ENCODE measurements around the gene OTC. TPM values are rescaled to one million over a fixed set of nuclear protein-coding genes. Genes with fewer than 3 reads are reported as not detected.

OTC gene
- 1 to 10 TPM in 1 of 6 donors, under 1 TPM in 2, not detected in 3; 0.69 to 2.5 (median 0.76) TPM for total RNA-seq

- H3K9me3 ChIP-seq = no peaks in the 10 kb centered on the region
- H3K27ac ChIP-seq = no peak within 1 kb of the TSS
- TF ChIP-seq CTCF (IDR thresholded peaks at IDR 0.05) (no peak), EP300 (IDR thresholded peaks at IDR 0.05) (no peak), POLR2A (IDR thresholded peaks at IDR 0.05) (no peak), POLR2AphosphoS5 (IDR thresholded peaks at IDR 0.05) (no peak)
- DNase-seq = no peak
- no peaks in the 10 kb centered on the region for H3K4me1 ChIP-seq
- H3K4me3 ChIP-seq = no peak within 1 kb of the TSS
- no peak for ATAC-seq (ENCODE audit: low FRiP score in 2 of 2)
- no peaks in the 10 kb centered on the region for H3K36me3 ChIP-seq
- H3K27me3 ChIP-seq = no peaks in the 10 kb centered on the region
- WGBS, 2 donors = 70 to 94% methylated on average over 4 of the region's 4 CpGs
Measured at GRCh38 chrX:38352362-38352761, at the start of gene OTC. TSS of gene OTC (plus strand) at chrX:38352604. CDS start at chrX:38352697, 93 bp downstream.

GRCh38 chrX:38304010-38304409 lies 48.4 kb upstream of the OTC start:
- DNase-seq (no peak), ATAC-seq (ENCODE audit: low FRiP score in 2 of 2) (no peak)
- TF ChIP-seq POLR2AphosphoS5 (IDR thresholded peaks at IDR 0.05) = no peak
- no peak for TF ChIP-seq CTCF (IDR thresholded peaks at IDR 0.05)
- no peak for TF ChIP-seq EP300 (IDR thresholded peaks at IDR 0.05)
- no peak for TF ChIP-seq POLR2A (IDR thresholded peaks at IDR 0.05)
- H3K9me3 ChIP-seq = no peaks in the 10 kb centered on the region
- no peaks in the 10 kb centered on the region for H3K4me1 ChIP-seq
- peaks cover 0 to 7% (median 2%) of the 10 kb centered on the region in 4 donors for H3K36me3 ChIP-seq
- no peak overlapping the region for H3K27ac ChIP-seq
- WGBS, 2 donors = 45 to 72% methylated on average over 4 of the region's 4 CpGs
- no peak overlapping the region for H3K4me3 ChIP-seq
- no peaks in the 10 kb centered on the region for H3K27me3 ChIP-seq

- Histone ChIP-seq H3K9me3 (no peaks in the 10 kb centered on the region), H3K27me3 (no peaks in the 10 kb centered on the region), H3K27ac (peak overlapping the region in 2 of 4 donors; percentile 32 to 69), H3K4me1 (no peaks in the 10 kb centered on the region), H3K36me3 (peaks cover 0 to 12% (median 0%) of the 10 kb centered on the region in 4 donors), H3K4me3 (no peak overlapping the region)
- no peak for DNase-seq
- no peak for ATAC-seq (ENCODE audit: low FRiP score in 2 of 2)
- peak in 1 of 4 donors; percentile 20 for TF ChIP-seq POLR2A (IDR thresholded peaks at IDR 0.05)
- TF ChIP-seq EP300 (IDR thresholded peaks at IDR 0.05) = peak; percentile 76 to 95 (median 85)
- TF ChIP-seq CTCF (IDR thresholded peaks at IDR 0.05) = peak in 2 of 6 experiments; percentile 11 to 21
- TF ChIP-seq POLR2AphosphoS5 (IDR thresholded peaks at IDR 0.05) = peak in 1 of 2 donors; percentile 81
- 41 to 71% methylated on average over 3 of the region's 3 CpGs for WGBS, 2 donors
Measured at GRCh38 chrX:38305971-38306370, 46.4 kb upstream of the OTC start.

GRCh38 chrX:38311743-38312142 lies 40.7 kb upstream of the OTC start:
- Histone ChIP-seq H3K4me3 (no peak overlapping the region), H3K4me1 (no peaks in the 10 kb centered on the region), H3K9me3 (no peaks in the 10 kb centered on the region), H3K27ac (no peak overlapping the region), H3K27me3 (no peaks in the 10 kb centered on the region), H3K36me3 (peaks cover 0 to 21% (median 0%) of the 10 kb centered on the region in 4 donors)
- DNase-seq (no peak), ATAC-seq (ENCODE audit: low FRiP score in 2 of 2) (no peak)
- TF ChIP-seq EP300 (IDR thresholded peaks at IDR 0.05) = no peak
- TF ChIP-seq POLR2AphosphoS5 (IDR thresholded peaks at IDR 0.05) = no peak
- TF ChIP-seq POLR2A (IDR thresholded peaks at IDR 0.05) = no peak
- no peak for TF ChIP-seq CTCF (IDR thresholded peaks at IDR 0.05)
- WGBS, 2 donors = 82 to 89% methylated on average over 2 of the region's 2 CpGs

- no peaks in the 10 kb centered on the region for H3K4me1 ChIP-seq
- peaks cover 0 to 25% (median 0%) of the 10 kb centered on the region in 4 donors for H3K36me3 ChIP-seq
- no peak for TF ChIP-seq POLR2AphosphoS5 (IDR thresholded peaks at IDR 0.05)
- TF ChIP-seq CTCF (IDR thresholded peaks at IDR 0.05) = no peak
- TF ChIP-seq POLR2A (IDR thresholded peaks at IDR 0.05) = no peak
- no peak for TF ChIP-seq EP300 (IDR thresholded peaks at IDR 0.05)
- H3K4me3 ChIP-seq = no peak overlapping the region
- H3K27ac ChIP-seq = no peak overlapping the region
- H3K9me3 ChIP-seq = no peaks in the 10 kb centered on the region
- no peak for DNase-seq
- no peak for ATAC-seq (ENCODE audit: low FRiP score in 2 of 2)
- 80 to 88% methylated on average over 4 of the region's 4 CpGs for WGBS, 2 donors
- H3K27me3 ChIP-seq = no peaks in the 10 kb centered on the region
Measured at GRCh38 chrX:38312436-38312835, 40.0 kb upstream of the OTC start.
